ENCODE data around the gene NPC2. TPM values are rescaled to one million over a fixed set of nuclear protein-coding genes. Genes with fewer than 3 reads are reported as not detected.

Gene NPC2
- total RNA-seq, 1 donor from 2014 or later: 93.5 TPM

- Histone ChIP-seq H3K27me3 (ENCODE audit: low read depth) (no peaks in the 10 kb centered on the region), H3K4me1 (no peaks in the 10 kb centered on the region), H3K9me3 (replicated peaks) (no peaks in the 10 kb centered on the region), H3K36me3 (no peaks in the 10 kb centered on the region), H3K27ac (replicated peaks) (no peak overlapping the region), H3K4me3 (no peak overlapping the region)
- intact Hi-C loops (cut with micrococcal nuclease): no loop called here
- no peak for TF ChIP-seq CTCF (IDR thresholded peaks at IDR 0.05; ENCODE audit: borderline replicate concordance)
- no peak for DNase-seq
These were observed 42.7 kb upstream of the NPC2 start for GRCh38 chr14:74535756-74536325.

GRCh38 chr14:74533576-74533975 lies 40.5 kb upstream of the NPC2 start:
- no peaks in the 10 kb centered on the region for H3K9me3 ChIP-seq (replicated peaks)
- DNase-seq: no peak
- H3K27me3 ChIP-seq (ENCODE audit: low read depth): no peaks in the 10 kb centered on the region
- intact Hi-C loops (cut with micrococcal nuclease): no loop called here
- H3K4me1 ChIP-seq: no peaks in the 10 kb centered on the region
- no peak for TF ChIP-seq CTCF (IDR thresholded peaks at IDR 0.05; ENCODE audit: borderline replicate concordance)
- H3K36me3 ChIP-seq: no peaks in the 10 kb centered on the region
- H3K27ac ChIP-seq (replicated peaks): no peak overlapping the region
- H3K4me3 ChIP-seq: no peak overlapping the region

GRCh38 chr14:74532246-74532645 lies 39.1 kb upstream of the NPC2 start:
- H3K4me3 ChIP-seq: no peak overlapping the region
- H3K36me3 ChIP-seq: no peaks in the 10 kb centered on the region
- no peak overlapping the region for H3K27ac ChIP-seq (replicated peaks)
- no peaks in the 10 kb centered on the region for H3K27me3 ChIP-seq (ENCODE audit: low read depth)
- intact Hi-C loops (cut with micrococcal nuclease): no loop called here
- no peaks in the 10 kb centered on the region for H3K4me1 ChIP-seq
- TF ChIP-seq CTCF (IDR thresholded peaks at IDR 0.05; ENCODE audit: borderline replicate concordance): no peak
- H3K9me3 ChIP-seq (replicated peaks): no peaks in the 10 kb centered on the region
- DNase-seq: no peak

- peak; percentile 52 for TF ChIP-seq CTCF (IDR thresholded peaks at IDR 0.05; ENCODE audit: borderline replicate concordance)
- peak; percentile 33 for DNase-seq
- intact Hi-C loops (cut with micrococcal nuclease): no loop called here
- H3K27me3 ChIP-seq (ENCODE audit: low read depth): no peaks in the 10 kb centered on the region
- H3K4me3 ChIP-seq: no peak overlapping the region
- H3K36me3 ChIP-seq: no peaks in the 10 kb centered on the region
- H3K4me1 ChIP-seq: no peaks in the 10 kb centered on the region
- H3K27ac ChIP-seq (replicated peaks): no peak overlapping the region
- no peaks in the 10 kb centered on the region for H3K9me3 ChIP-seq (replicated peaks)
These were observed 38.4 kb upstream of the NPC2 start for GRCh38 chr14:74531467-74531866.

- no peaks in the 10 kb centered on the region for H3K4me1 ChIP-seq
- no peaks in the 10 kb centered on the region for H3K36me3 ChIP-seq
- H3K4me3 ChIP-seq: no peak overlapping the region
- no peaks in the 10 kb centered on the region for H3K27me3 ChIP-seq (ENCODE audit: low read depth)
- TF ChIP-seq CTCF (IDR thresholded peaks at IDR 0.05; ENCODE audit: borderline replicate concordance): no peak
- no peak overlapping the region for H3K27ac ChIP-seq (replicated peaks)
- DNase-seq: no peak
- no peaks in the 10 kb centered on the region for H3K9me3 ChIP-seq (replicated peaks)
- intact Hi-C loops (cut with micrococcal nuclease): no loop called here
These were observed 37.9 kb upstream of the NPC2 start for GRCh38 chr14:74531006-74531405.
